Endothelial cell of umbilical vein (primary cell): Measurements from ENCODE around the gene SLC10A2. TPM values are rescaled to one million over a fixed set of nuclear protein-coding genes. Genes with fewer than 3 reads are reported as not detected.

Experiments
- BruUV-seq: library from RNA; stranded (reverse); fragments of 400-500 nt; replicated peaks from 2 replicates; lab custom pipeline; 2021; lab: Mats Ljungman, UMichigan
- CTCF ChIA-PET: fragments of 300-600, 350-600 bp; sonication (Branson Sonifier 250); formaldehyde crosslinking; loops from one replicate; lab custom pipeline; 2021; ENCODE audit warnings: antibody characterized with exemption, inconsistent platforms; lab: Charles Lee
- POLR2A ChIA-PET: fragments of 300-600, 350-600 bp; sonication (Branson Sonifier 250); formaldehyde crosslinking; loops from one replicate; lab custom pipeline; 2021; ENCODE audit warnings: antibody characterized with exemption, inconsistent platforms; lab: Charles Lee
- DNase-seq: peaks from one replicate; pipeline ENCODE4 v3.0.0-alpha.2; 2011; ENCODE audit warnings: low read depth, low spot score
- FAIRE-seq: peaks from 2 replicates; lab custom pipeline; 2011; peaks lifted over from hg19 to GRCh38; lab: Jason Lieb, UNC
- H2AFZ ChIP-seq: 2 replicates; pipeline ENCODE4 v1.6.0; 2012; ENCODE audit warnings: low read depth, low read length, control low read depth, inconsistent platforms
- H3K27ac ChIP-seq: 2 replicates; pipeline ENCODE4 v1.5.1; 2011; ENCODE audit warnings: low read depth, mild to moderate bottlenecking, control low read depth, low read length, moderate library complexity; ENCODE audit not compliant: insufficient read depth
- H3K27me3 ChIP-seq, 2 experiments: 2 replicates each; pipeline versions ENCODE4 v1.6.0 to v1.6.1; 2011; ENCODE audit warnings: low read length in 2 of 2, mixed read lengths in 1 of 2; ENCODE audit not compliant: control insufficient read depth in 2 of 2, insufficient read depth in 2 of 2
- H3K36me3 ChIP-seq, 2 experiments: 2 replicates in 1 of 2; 3 replicates in 1 of 2; pipeline ENCODE4 v1.5.1; 2011; ENCODE audit warnings: low read length in 2 of 2, mild to moderate bottlenecking in 1 of 2, moderate library complexity in 1 of 2; ENCODE audit not compliant: control insufficient read depth in 2 of 2, insufficient read depth in 2 of 2; ENCODE audit errors: extremely low read depth in 1 of 2
- H3K4me1 ChIP-seq: 3 replicates; pipeline ENCODE4 v1.5.1; 2011; ENCODE audit warnings: mild to moderate bottlenecking, low read length; ENCODE audit not compliant: control insufficient read depth, insufficient read depth; ENCODE audit errors: extremely low read depth
- H3K4me2 ChIP-seq: 2 replicates; pipeline ENCODE4 v1.6.1; 2011; ENCODE audit warnings: low read length, control low read depth, mixed read lengths; ENCODE audit not compliant: insufficient read depth
- H3K4me3 ChIP-seq, 3 experiments: fragments of 200-600 bp in 1 of 3; sonication (generic), shearing (Covaris generic) in 1 of 3; replicated peaks in 1 of 3; 2 replicates each; pipeline ENCODE4 v1.5.1; 2011 to 2016; ENCODE audit warnings: control low read depth in 3 of 3, low read length in 3 of 3, mild to moderate bottlenecking in 2 of 3, inconsistent platforms in 1 of 3, low read depth in 1 of 3, moderate library complexity in 1 of 3; ENCODE audit not compliant: insufficient read depth in 1 of 3
- H3K79me2 ChIP-seq: 2 replicates; pipeline ENCODE4 v1.6.0; 2012; ENCODE audit warnings: low read length, inconsistent platforms; ENCODE audit not compliant: control insufficient read depth, insufficient read depth
- H3K9ac ChIP-seq: replicated peaks from 2 replicates; pipeline ENCODE3; 2011; ENCODE audit warnings: low read length, control low read depth; ENCODE audit not compliant: insufficient read depth; ENCODE audit errors: extremely low read depth
- H3K9me1 ChIP-seq: replicated peaks from 3 replicates; pipeline ENCODE4 v1.6.0; 2011; ENCODE audit warnings: mild to moderate bottlenecking, low read length; ENCODE audit not compliant: control insufficient read depth, insufficient read depth; ENCODE audit errors: extremely low read depth
- H3K9me3 ChIP-seq: replicated peaks from 2 replicates; pipeline ENCODE4 v1.5.1; 2012; ENCODE audit warnings: low read length, inconsistent platforms; ENCODE audit not compliant: control insufficient read depth, insufficient read depth
- H4K20me1 ChIP-seq: replicated peaks from 2 replicates; pipeline ENCODE3; 2011; ENCODE audit warnings: mild to moderate bottlenecking, low read length; ENCODE audit not compliant: control insufficient read depth, insufficient read depth; ENCODE audit errors: extremely low read depth
- EZH2 ChIP-seq: IDR thresholded peaks from 2 replicates; pipeline ENCODE4 v1.6.1; 2012; ENCODE audit warnings: borderline replicate concordance, low read depth, mild to moderate bottlenecking, moderate library complexity, low read length, inconsistent platforms; ENCODE audit not compliant: severe bottlenecking
- FOS ChIP-seq: IDR thresholded peaks from 2 replicates; pipeline ENCODE4 v1.6.1; 2011; ENCODE audit warnings: mild to moderate bottlenecking, low read length, moderate library complexity, borderline replicate concordance; ENCODE audit not compliant: insufficient read depth
- GATA2 ChIP-seq: IDR thresholded peaks from 2 replicates; pipeline ENCODE4 v1.7.0; 2011; ENCODE audit warnings: low read depth, mild to moderate bottlenecking, moderate library complexity, mixed read lengths, low read length; ENCODE audit not compliant: insufficient read length, insufficient read depth
- JUN ChIP-seq: IDR thresholded peaks from 2 replicates; pipeline ENCODE4 v1.6.1; 2011; ENCODE audit warnings: borderline replicate concordance, low read depth; ENCODE audit not compliant: insufficient read length, insufficient read depth
- MYC ChIP-seq: IDR thresholded peaks from one replicate; pipeline ENCODE4 v1.6.1; 2011; ENCODE audit warnings: mild to moderate bottlenecking, low read depth, low read length
- POLR2A ChIP-seq: IDR thresholded peaks from 2 replicates; pipeline ENCODE4 v1.6.1; 2012; ENCODE audit warnings: low read depth, mild to moderate bottlenecking, control low read depth, low read length
- POLR2AphosphoS5 ChIP-seq: IDR thresholded peaks from 2 replicates; pipeline ENCODE4 v1.6.1; 2012; ENCODE audit warnings: low read depth, mild to moderate bottlenecking, control low read depth, low read length, moderate library complexity; ENCODE audit not compliant: insufficient read depth
- dilution Hi-C: fragments of 300-500 bp; cut with MboI; formaldehyde crosslinking; loops from one replicate; pipeline ENCODE4 v1.15.0; 2019; ENCODE audit warnings: low sequenced_read_pairs; ENCODE audit not compliant: extremely low pct_ligation_motif_present
- intact Hi-C: fragments of 100-400 bp; cut with micrococcal nuclease; formaldehyde crosslinking; loops from one replicate; pipeline ENCODE4 v1.10.0; 2022
- polyA plus RNA-seq, 4 experiments: library from polyadenylated mRNA; depleted of rRNA in 3 of 4; stranded (reverse) in 3 of 4; unstranded in 1 of 4; fragments of >200 nt; gene quantifications; 2 replicates each; pipeline versions ENCODE4 v1.2.1 to v1.2.3, GENCODE V29; 2011 to 2012; ENCODE audit warnings: missing spikeins in 1 of 4
- total RNA-seq: library from RNA; stranded (reverse); gene quantifications from 2 replicates; pipeline ENCODE4 v1.2.3, GENCODE V29; 2021
- TF ChIP-seq, protein P1 (sequence below): IDR thresholded peaks from 2 replicates; pipeline ENCODE4 v1.6.1; 2011; ENCODE audit not compliant: insufficient read depth, insufficient read length
- TF ChIP-seq, protein P2 (sequence below), 2 donors: IDR thresholded peaks; 1 replicate in 1 of 2; 2 replicates in 1 of 2; pipeline ENCODE4 v1.5.1; 2011; ENCODE audit warnings: low read length in 2 of 2, mild to moderate bottlenecking in 2 of 2, moderate library complexity in 2 of 2, control low read depth in 1 of 2, inconsistent platforms in 1 of 2, low read depth in 1 of 2; ENCODE audit not compliant: insufficient read depth in 1 of 2; ENCODE audit errors: extremely low read depth in 1 of 2

The SLC10A2 gene
- total and polyA plus RNA-seq, 2 donors (not counting 3 experiments of a cell fraction or from before 2014, with no cell fraction given): not detected

DNA sequence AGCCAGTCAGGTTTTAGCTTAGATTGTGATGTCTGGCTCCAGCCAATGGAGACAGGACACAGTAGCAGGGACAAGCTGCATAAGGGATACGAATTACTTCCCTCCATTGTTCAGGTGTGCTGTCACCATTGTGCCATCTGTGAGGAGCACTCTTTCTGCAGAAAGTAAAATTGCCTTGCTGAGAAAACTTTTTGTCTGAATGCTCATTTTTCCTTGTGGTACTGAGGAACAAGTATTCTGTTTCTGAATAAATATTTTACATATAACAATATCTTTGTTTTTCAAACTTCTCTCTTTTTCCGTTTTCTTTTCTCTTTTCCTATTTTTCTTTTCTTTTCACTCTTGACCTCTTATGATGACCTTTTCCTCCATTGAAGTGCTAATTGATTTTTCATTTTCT, 10.2 kb downstream of the SLC10A2 start:
- Histone ChIP-seq H3K4me3 (no peak overlapping the region), H4K20me1 (no peaks in the 10 kb centered on the region), H3K36me3 (no peaks in the 10 kb centered on the region), H3K4me2 (no peak overlapping the region), H2AFZ (no peak overlapping the region), H3K79me2 (no peaks in the 10 kb centered on the region), H3K27me3 (no peaks in the 10 kb centered on the region), H3K4me1 (no peaks in the 10 kb centered on the region), H3K9me1 (no peaks in the 10 kb centered on the region), H3K27ac (no peak overlapping the region), H3K9ac (no peak overlapping the region), H3K9me3 (peaks cover 1% of the 10 kb centered on the region)
- TF ChIP-seq FOS (no peak), JUN (no peak)
- no TSS peak for BruUV-seq
- ChIA-PET POLR2A (no interaction called here), CTCF (no interaction called here)
- no peak for FAIRE-seq
- dilution Hi-C loops (no loop called here), intact Hi-C loops (no loop called here)
- DNase-seq: no peak

DNA sequence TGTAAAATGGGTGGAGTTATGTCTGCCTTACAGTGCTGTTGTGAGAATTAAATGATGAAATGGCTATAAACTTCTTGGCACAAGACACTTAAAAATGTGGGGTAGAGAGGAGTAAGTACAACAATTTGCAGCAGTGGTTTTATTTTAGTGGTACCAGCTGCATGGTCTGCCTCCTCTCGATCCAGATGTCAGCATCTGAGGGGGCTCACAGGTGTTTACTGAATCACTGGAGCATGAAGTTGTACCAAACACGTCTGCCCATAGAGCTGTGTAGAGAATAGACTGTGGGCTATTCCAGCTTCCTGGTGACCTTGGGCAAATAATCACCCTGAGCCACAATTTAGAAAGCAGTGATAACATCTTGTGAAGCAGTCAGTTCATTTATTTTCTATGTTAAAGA, 11.1 kb downstream of the SLC10A2 start:
- POLR2A ChIA-PET: no interaction called here

More for the DNA sequence above, 11.1 kb downstream of the SLC10A2 start:
- no peaks in the 10 kb centered on the region for H3K27me3 ChIP-seq
- H3K9ac ChIP-seq: no peak overlapping the region
- H4K20me1 ChIP-seq: no peaks in the 10 kb centered on the region
- H2AFZ ChIP-seq: no peak overlapping the region
- no peak overlapping the region for H3K4me2 ChIP-seq
- BruUV-seq: no TSS peak
- CTCF ChIA-PET: no interaction called here
- H3K36me3 ChIP-seq: no peaks in the 10 kb centered on the region
- no peak overlapping the region for H3K27ac ChIP-seq
- no peaks in the 10 kb centered on the region for H3K79me2 ChIP-seq
- dilution Hi-C loops (no loop called here), intact Hi-C loops (no loop called here)
- no peaks in the 10 kb centered on the region for H3K4me1 ChIP-seq
- no peak for DNase-seq
- H3K4me3 ChIP-seq: no peak overlapping the region
- peaks cover 1% of the 10 kb centered on the region for H3K9me3 ChIP-seq
- TF ChIP-seq POLR2A (no peak), POLR2AphosphoS5 (no peak), EZH2 (no peak), FOS (no peak), JUN (no peak), GATA2 (no peak), MYC (no peak)
- TF ChIP-seq, protein P1, sequence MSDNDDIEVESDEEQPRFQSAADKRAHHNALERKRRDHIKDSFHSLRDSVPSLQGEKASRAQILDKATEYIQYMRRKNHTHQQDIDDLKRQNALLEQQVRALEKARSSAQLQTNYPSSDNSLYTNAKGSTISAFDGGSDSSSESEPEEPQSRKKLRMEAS: no peak
- TF ChIP-seq, protein P2, sequence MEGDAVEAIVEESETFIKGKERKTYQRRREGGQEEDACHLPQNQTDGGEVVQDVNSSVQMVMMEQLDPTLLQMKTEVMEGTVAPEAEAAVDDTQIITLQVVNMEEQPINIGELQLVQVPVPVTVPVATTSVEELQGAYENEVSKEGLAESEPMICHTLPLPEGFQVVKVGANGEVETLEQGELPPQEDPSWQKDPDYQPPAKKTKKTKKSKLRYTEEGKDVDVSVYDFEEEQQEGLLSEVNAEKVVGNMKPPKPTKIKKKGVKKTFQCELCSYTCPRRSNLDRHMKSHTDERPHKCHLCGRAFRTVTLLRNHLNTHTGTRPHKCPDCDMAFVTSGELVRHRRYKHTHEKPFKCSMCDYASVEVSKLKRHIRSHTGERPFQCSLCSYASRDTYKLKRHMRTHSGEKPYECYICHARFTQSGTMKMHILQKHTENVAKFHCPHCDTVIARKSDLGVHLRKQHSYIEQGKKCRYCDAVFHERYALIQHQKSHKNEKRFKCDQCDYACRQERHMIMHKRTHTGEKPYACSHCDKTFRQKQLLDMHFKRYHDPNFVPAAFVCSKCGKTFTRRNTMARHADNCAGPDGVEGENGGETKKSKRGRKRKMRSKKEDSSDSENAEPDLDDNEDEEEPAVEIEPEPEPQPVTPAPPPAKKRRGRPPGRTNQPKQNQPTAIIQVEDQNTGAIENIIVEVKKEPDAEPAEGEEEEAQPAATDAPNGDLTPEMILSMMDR (IDR thresholded peaks at IDR 0.05; ENCODE audit: extremely low read depth in 1 of 2, insufficient read depth in 1 of 2, low read depth in 1 of 2, low read length in 2 of 2): no peak
- no peak for FAIRE-seq
- H3K9me1 ChIP-seq: no peaks in the 10 kb centered on the region
